ENCODE data around the gene MRAP2. TPM values are rescaled to one million over a fixed set of nuclear protein-coding genes. Genes with fewer than 3 reads are reported as not detected.

Gene MRAP2, protein sequence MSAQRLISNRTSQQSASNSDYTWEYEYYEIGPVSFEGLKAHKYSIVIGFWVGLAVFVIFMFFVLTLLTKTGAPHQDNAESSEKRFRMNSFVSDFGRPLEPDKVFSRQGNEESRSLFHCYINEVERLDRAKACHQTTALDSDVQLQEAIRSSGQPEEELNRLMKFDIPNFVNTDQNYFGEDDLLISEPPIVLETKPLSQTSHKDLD
- total RNA-seq (2021; ENCODE audit: unreplicated experiment) (2.5 TPM), Bru-seq, nascent RNA (percentile 36 among the genes with signal in this experiment), BruChase-seq, experiment 1, labeled RNA remaining after a 2-hour chase (percentile 36 among the genes with signal in this experiment), BruChase-seq, experiment 2, labeled RNA remaining after a 6-hour chase (percentile 41 among the genes with signal in this experiment)
- polyA plus RNA-seq (2012; ENCODE audit: insufficient read length), result 2.7 TPM
- long read RNA-seq, transcript MRAP2-201 (4 exons, 2,153 nt), result major isoform, 5 of 6 reads
- long read RNA-seq, partial matches to known transcripts, result 1 of 6 reads
- long read RNA-seq, other reads (novel, unspliced or antisense), result 0 of 6 reads

GRCh38 chr6:84033523-84034451 is at the start of gene MRAP2:
Gene MRAP2 (plus strand): TSS chr6:84033772. CDS start chr6:84055319, 21,547 bp downstream.
- no peak within 1 kb of the TSS for H3K27ac ChIP-seq (ENCODE audit: low read length)
- intact Hi-C loops (cut with micrococcal nuclease; ENCODE audit: unreplicated experiment), result loop anchor here (10.0 kb wide), 1 partner anchor 149 kb away; no protein-coding TSS in a partner anchor
- in situ Hi-C loops (cut with HindIII; ENCODE audit: low pct_unique_long_range_greater_than_20kb, low sequenced_read_pairs), result no loop called here
- peak within 1 kb of the TSS; percentile 53 to 67 for H3K4me3 ChIP-seq (ENCODE audit: low read depth in 2 of 2, low read length in 2 of 2)
- ATAC-seq, result peak; percentile 90
- CTCF ChIA-PET, result no interaction called here
- H3K9me3 ChIP-seq (ENCODE audit: control insufficient read depth, insufficient read depth, low read depth, low read length), result no peaks in the 10 kb centered on the region
- DNase-seq (ENCODE audit: low read depth, low spot score), result no peak
- POLR2A ChIA-PET, result interaction anchor here (0.6 to 0.7 kb wide), 2 partner anchors 18 to 59 kb away, joined by 3 to 5 read pairs; no protein-coding TSS in a partner anchor
- no TSS peak for BruUV-seq (replicated peaks)
- no peaks in the 10 kb centered on the region for H3K4me1 ChIP-seq (ENCODE audit: control insufficient read depth, insufficient read depth, low read length)
- TF ChIP-seq, protein P1, sequence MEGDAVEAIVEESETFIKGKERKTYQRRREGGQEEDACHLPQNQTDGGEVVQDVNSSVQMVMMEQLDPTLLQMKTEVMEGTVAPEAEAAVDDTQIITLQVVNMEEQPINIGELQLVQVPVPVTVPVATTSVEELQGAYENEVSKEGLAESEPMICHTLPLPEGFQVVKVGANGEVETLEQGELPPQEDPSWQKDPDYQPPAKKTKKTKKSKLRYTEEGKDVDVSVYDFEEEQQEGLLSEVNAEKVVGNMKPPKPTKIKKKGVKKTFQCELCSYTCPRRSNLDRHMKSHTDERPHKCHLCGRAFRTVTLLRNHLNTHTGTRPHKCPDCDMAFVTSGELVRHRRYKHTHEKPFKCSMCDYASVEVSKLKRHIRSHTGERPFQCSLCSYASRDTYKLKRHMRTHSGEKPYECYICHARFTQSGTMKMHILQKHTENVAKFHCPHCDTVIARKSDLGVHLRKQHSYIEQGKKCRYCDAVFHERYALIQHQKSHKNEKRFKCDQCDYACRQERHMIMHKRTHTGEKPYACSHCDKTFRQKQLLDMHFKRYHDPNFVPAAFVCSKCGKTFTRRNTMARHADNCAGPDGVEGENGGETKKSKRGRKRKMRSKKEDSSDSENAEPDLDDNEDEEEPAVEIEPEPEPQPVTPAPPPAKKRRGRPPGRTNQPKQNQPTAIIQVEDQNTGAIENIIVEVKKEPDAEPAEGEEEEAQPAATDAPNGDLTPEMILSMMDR (IDR thresholded peaks at IDR 0.05), result no peak
- TF ChIP-seq TCF7L2 (IDR thresholded peaks at IDR 0.05; ENCODE audit: low read depth, low read length) (no peak), POLR2AphosphoS5 (IDR thresholded peaks at IDR 0.05; ENCODE audit: low read depth, low read length) (no peak), REST (IDR thresholded peaks at IDR 0.05; ENCODE audit: insufficient read depth in 1 of 2, low read depth in 2 of 2, low read length in 1 of 2) (no peak), SIN3A (IDR thresholded peaks at IDR 0.05; ENCODE audit: borderline replicate concordance, insufficient read depth, low read depth, low read length) (no peak)
- no peaks in the 10 kb centered on the region for H3K36me3 ChIP-seq (ENCODE audit: control insufficient read depth, insufficient read depth, low read length)
- H3K27me3 ChIP-seq (ENCODE audit: control insufficient read depth, insufficient read depth, low read length), result peaks cover 6% of the 10 kb centered on the region

- ChIA-PET CTCF (no interaction called here), POLR2A (no interaction called here)
- H3K4me3 ChIP-seq (ENCODE audit: low read depth in 2 of 2, low read length in 2 of 2), result no peak overlapping the region
- no peaks in the 10 kb centered on the region for H3K36me3 ChIP-seq (ENCODE audit: control insufficient read depth, insufficient read depth, low read length)
- no peaks in the 10 kb centered on the region for H3K4me1 ChIP-seq (ENCODE audit: control insufficient read depth, insufficient read depth, low read length)
- in situ Hi-C loops (cut with HindIII; ENCODE audit: low pct_unique_long_range_greater_than_20kb, low sequenced_read_pairs) (no loop called here), intact Hi-C loops (cut with micrococcal nuclease; ENCODE audit: unreplicated experiment) (no loop called here)
- DNase-seq (ENCODE audit: low read depth, low spot score) (no peak), ATAC-seq (no peak)
- H3K9me3 ChIP-seq (ENCODE audit: control insufficient read depth, insufficient read depth, low read depth, low read length), result no peaks in the 10 kb centered on the region
- H3K27me3 ChIP-seq (ENCODE audit: control insufficient read depth, insufficient read depth, low read length), result no peaks in the 10 kb centered on the region
- H3K27ac ChIP-seq (ENCODE audit: low read length), result no peak overlapping the region
- BruUV-seq (replicated peaks), result no TSS peak
- TF ChIP-seq REST (IDR thresholded peaks at IDR 0.05; ENCODE audit: insufficient read depth in 1 of 2, low read depth in 2 of 2, low read length in 1 of 2) (no peak), TCF7L2 (IDR thresholded peaks at IDR 0.05; ENCODE audit: low read depth, low read length) (no peak), POLR2AphosphoS5 (IDR thresholded peaks at IDR 0.05; ENCODE audit: low read depth, low read length) (no peak), SIN3A (IDR thresholded peaks at IDR 0.05; ENCODE audit: borderline replicate concordance, insufficient read depth, low read depth, low read length) (no peak)
- TF ChIP-seq, protein P1 (IDR thresholded peaks at IDR 0.05), result no peak
Observed at GRCh38 chr6:83984411-83984810, 49.2 kb upstream of the MRAP2 start.
